ENCODE data around the gene SLC3A2.
"Not testable (repeated sequence)": the region's sequence is repeated elsewhere in the genome, so short reads cannot be mapped to it uniquely, and the experiment has no call there.

The SLC3A2 gene

DNA sequence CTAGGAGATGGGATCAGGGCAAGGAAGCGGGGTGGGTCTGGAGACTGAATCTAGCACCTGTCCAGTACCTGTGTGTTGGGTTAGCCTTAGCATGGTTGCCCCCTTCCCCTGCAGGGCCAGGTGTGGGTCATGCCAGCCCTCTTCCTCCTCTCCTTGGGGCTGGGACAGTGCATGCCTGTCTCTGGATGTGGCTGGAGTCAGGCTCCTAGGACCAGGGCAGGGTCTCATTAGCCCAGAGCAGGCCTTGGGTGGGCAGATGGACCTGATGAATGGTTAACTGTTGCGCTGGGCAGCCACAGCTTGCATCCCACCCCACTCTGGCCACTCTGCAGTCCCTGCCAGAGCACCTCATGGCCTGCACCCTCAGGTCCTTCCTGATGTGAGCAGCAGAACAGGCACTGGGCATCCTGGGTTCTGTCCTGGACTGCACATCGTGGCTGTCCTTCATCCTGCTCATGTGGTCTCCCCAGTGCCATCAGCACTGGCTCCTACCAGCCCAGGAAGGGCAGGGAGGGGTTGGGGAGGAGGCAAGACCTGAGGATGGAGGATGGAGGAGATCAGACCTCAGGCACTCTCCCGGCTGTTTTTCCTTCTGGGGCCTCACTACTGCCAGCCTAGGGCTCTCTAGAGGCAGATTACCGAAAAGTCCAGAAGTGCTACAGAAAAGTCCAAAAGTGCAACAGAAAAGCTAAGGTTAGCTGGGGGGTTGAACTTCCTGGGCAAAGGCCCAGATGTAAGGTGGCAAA is 53.2 kb downstream of the SLC3A2 start:
- no peak for DNase-seq

DNA sequence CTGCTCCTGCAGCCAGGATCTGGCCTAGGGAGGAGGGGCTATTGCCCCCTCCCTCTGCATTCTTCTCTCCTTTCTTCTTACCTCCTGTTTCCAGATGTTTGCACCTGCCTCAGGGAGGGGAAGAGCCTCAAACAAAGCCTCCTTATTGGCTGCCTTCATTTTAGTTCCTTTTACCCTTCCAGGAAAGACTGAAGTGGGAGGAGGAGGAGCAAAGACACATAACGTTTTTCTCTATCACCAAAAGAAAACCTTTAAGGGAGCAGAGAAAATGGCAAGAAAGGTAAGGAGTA is 53.7 kb downstream of the SLC3A2 start:
- no peak for DNase-seq

DNA sequence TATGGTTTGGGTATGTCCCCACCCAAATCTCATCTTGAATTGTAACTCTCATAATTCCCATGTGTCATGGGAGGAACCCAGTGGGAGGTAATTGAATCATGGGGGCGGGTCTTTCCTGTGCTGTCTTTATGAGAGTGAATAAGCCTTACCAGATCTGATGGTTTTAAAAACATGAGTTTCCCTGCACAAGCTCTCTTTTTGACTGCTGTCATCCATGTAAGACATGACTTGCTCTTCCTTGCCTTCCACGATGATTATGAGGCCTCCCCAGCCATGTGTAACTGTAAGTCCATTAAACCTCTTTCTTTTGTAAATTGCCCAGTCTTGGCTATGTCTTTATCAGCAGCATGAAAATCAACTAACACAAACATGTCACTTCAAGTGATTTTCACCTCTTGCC is 56.8 kb downstream of the SLC3A2 start:
- not testable (repeated sequence) for DNase-seq
